Hematopoietic multipotent progenitor cell treated with erythropoietin and hydrocortisone succinate and interleukin-3 and kit ligand, for 17 days (in vitro differentiated cells): ENCODE results near the gene KLHL25.

Experiments
- DNase-seq: peaks from one replicate; pipeline ENCODE4 v3.0.0-alpha.2; 2015; ENCODE audit warnings: low spot score

KLHL25 gene

DNA sequence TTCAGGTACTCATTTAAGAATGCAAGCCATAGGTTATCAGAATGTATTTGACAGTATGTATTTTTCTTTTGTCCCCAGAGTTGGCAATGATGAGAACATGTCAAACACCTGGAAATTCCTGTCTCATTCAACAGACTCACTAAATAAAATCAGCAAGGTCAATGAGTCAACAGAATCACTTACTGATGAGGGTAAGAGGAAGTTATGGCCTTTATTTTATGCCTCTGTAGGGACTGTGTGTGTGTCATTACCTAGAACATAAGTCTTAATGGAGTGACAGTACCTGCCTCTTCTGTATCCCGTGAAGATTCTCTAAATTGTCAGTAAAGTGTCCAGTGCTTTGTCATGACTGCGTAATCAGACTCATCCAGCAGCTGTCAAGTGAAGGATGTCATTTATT is 77.5 kb downstream of the KLHL25 start:
- no peak for DNase-seq

DNA sequence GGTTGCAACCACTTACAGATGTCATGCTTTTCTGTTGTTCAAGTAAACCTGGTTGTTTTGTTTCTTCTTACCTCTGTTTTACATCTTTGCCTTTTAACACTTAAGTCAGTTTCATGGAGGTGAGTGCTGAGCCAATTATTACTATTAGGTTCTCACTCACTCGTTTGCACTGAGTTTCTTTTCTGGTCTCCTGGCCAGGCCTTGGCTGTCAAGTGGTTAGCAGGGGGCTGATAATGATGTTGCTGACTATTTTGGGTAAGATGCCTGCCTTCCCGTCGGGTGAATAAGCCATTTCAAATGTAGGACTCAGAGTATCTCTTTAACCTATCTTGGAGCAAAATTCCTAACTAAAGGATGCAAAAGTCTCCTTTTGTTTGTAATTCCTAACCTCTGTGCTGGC is 78.5 kb downstream of the KLHL25 start:
- DNase-seq = no peak

DNA sequence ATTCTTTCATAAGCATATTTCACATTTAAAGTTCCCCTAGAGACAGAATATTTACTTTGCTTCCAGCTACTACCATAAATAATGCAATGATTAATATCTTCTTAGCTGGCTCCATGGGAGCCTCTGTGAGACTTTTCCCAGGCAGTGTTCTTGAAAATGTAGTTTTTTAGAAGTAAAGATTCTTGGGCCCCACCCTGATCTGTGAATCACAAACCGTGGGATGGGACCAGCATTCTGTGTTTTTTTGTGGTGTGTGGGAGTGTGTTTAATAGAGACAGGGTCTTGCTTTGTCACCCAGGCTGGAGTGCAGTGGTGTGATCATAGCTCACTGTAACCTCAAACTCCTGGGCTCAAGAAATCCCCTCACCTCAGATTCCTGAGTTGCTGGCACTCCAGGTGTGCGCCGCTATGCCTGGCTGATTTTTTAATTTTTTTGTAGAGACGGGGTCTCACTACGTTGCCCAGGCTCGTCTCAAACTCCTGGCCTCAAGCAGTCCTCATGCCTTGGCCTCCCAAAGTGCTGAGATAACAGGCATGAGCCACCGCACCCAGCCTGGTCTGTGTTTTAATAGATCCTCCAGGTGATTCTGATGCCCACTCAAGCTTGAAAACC is 83.0 kb downstream of the KLHL25 start:
- DNase-seq = no peak

- no peak for DNase-seq
These were observed 84.3 kb downstream of the KLHL25 start for GRCh38 chr15:85710340-85710842.
